T-helper 1 cell treated with Interleukin-12 subunit alpha and Interleukin-12 subunit beta and Interleukin-4 antibody, amounts not matched to agents 30 μg/mL and 1 μg/mL, for 36 hours (primary cell): Measurements from ENCODE around the gene ZNF431.
"Not testable (repeated sequence)": the region's sequence is repeated elsewhere in the genome, so short reads cannot be mapped to it uniquely, and the experiment has no call there.

Source experiments
- H3K27ac Mint-ChIP-seq: one replicate; pipeline ENCODE4 v1.8.0; 2021; ENCODE audit warnings: mild to moderate bottlenecking, mixed read lengths
- H3K27me3 Mint-ChIP-seq: one replicate; pipeline ENCODE4 v1.8.0; 2021; ENCODE audit warnings: low read depth, mixed read lengths
- H3K36me3 Mint-ChIP-seq: one replicate; pipeline ENCODE4 v1.8.0; 2021; ENCODE audit warnings: low read depth, mixed read lengths
- H3K4me1 Mint-ChIP-seq: one replicate; pipeline ENCODE4 v1.8.0; 2021; ENCODE audit warnings: low read depth, mixed read lengths
- H3K4me3 Mint-ChIP-seq: one replicate; pipeline ENCODE4 v1.8.0; 2021; ENCODE audit warnings: mild to moderate bottlenecking, moderate library complexity, mixed read lengths
- H3K9me3 Mint-ChIP-seq: one replicate; pipeline ENCODE4 v1.8.0; 2021; ENCODE audit warnings: mixed read lengths

ZNF431 gene

GRCh38 chr19:21130097-21130775 is 11.6 kb upstream of the ZNF431 start:
- Mint-ChIP-seq H3K27me3 (no peaks in the 10 kb centered on the region), H3K4me3 (no peak overlapping the region), H3K36me3 (peaks cover 12% of the 10 kb centered on the region), H3K27ac (no peak overlapping the region), H3K9me3 (peaks cover 43% of the 10 kb centered on the region), H3K4me1 (peaks cover 7% of the 10 kb centered on the region)

- H3K4me3 Mint-ChIP-seq = no peak overlapping the region
- peaks cover 7% of the 10 kb centered on the region for H3K4me1 Mint-ChIP-seq
- H3K9me3 Mint-ChIP-seq = peaks cover 32% of the 10 kb centered on the region
- no peak overlapping the region for H3K27ac Mint-ChIP-seq
- peaks cover 3% of the 10 kb centered on the region for H3K36me3 Mint-ChIP-seq
- no peaks in the 10 kb centered on the region for H3K27me3 Mint-ChIP-seq
Observed at GRCh38 chr19:21133633-21134032, 8.2 kb upstream of the ZNF431 start.

GRCh38 chr19:21134934-21135366 is 6.9 kb upstream of the ZNF431 start:
- peaks cover 7% of the 10 kb centered on the region for H3K4me1 Mint-ChIP-seq
- H3K27me3 Mint-ChIP-seq = no peaks in the 10 kb centered on the region
- no peak overlapping the region for H3K4me3 Mint-ChIP-seq
- peaks cover 30% of the 10 kb centered on the region for H3K9me3 Mint-ChIP-seq
- H3K36me3 Mint-ChIP-seq = peaks cover 3% of the 10 kb centered on the region
- H3K27ac Mint-ChIP-seq = no peak overlapping the region

- no peak overlapping the region for H3K4me3 Mint-ChIP-seq
- peaks cover 25% of the 10 kb centered on the region for H3K9me3 Mint-ChIP-seq
- peaks cover 7% of the 10 kb centered on the region for H3K4me1 Mint-ChIP-seq
- H3K36me3 Mint-ChIP-seq = peaks cover 3% of the 10 kb centered on the region
- H3K27me3 Mint-ChIP-seq = no peaks in the 10 kb centered on the region
- no peak overlapping the region for H3K27ac Mint-ChIP-seq
Observed at GRCh38 chr19:21135433-21135832, 6.4 kb upstream of the ZNF431 start.

- Mint-ChIP-seq H3K27ac (no peak overlapping the region), H3K36me3 (peaks cover 14% of the 10 kb centered on the region), H3K27me3 (no peaks in the 10 kb centered on the region), H3K4me3 (no peak overlapping the region), H3K4me1 (peaks cover 17% of the 10 kb centered on the region), H3K9me3 (peaks cover 24% of the 10 kb centered on the region)
Observed at GRCh38 chr19:21138130-21138529, 3.7 kb upstream of the ZNF431 start.

GRCh38 chr19:21141006-21141405 is 834 bp upstream of the ZNF431 start:
- Mint-ChIP-seq H3K36me3 (peaks cover 40% of the 10 kb centered on the region), H3K4me1 (peaks cover 20% of the 10 kb centered on the region), H3K9me3 (peaks cover 16% of the 10 kb centered on the region)
- not testable (repeated sequence) for H3K27me3 Mint-ChIP-seq, H3K27ac Mint-ChIP-seq, H3K4me3 Mint-ChIP-seq

- Mint-ChIP-seq H3K27me3 (no peaks in the 10 kb centered on the region), H3K27ac (peak overlapping the region; percentile 55), H3K4me1 (peaks cover 20% of the 10 kb centered on the region), H3K36me3 (peaks cover 62% of the 10 kb centered on the region), H3K9me3 (peaks cover 15% of the 10 kb centered on the region), H3K4me3 (peak overlapping the region; percentile 61)
Observed at GRCh38 chr19:21143428-21143827, 1.6 kb downstream of the ZNF431 start.

GRCh38 chr19:21143854-21144253 is 2.0 kb downstream of the ZNF431 start:
- H3K4me3 Mint-ChIP-seq = no peak overlapping the region
- no peak overlapping the region for H3K27ac Mint-ChIP-seq
- H3K4me1 Mint-ChIP-seq = peaks cover 20% of the 10 kb centered on the region
- H3K36me3 Mint-ChIP-seq = peaks cover 66% of the 10 kb centered on the region
- no peaks in the 10 kb centered on the region for H3K27me3 Mint-ChIP-seq
- peaks cover 19% of the 10 kb centered on the region for H3K9me3 Mint-ChIP-seq

- Mint-ChIP-seq H3K27ac (no peak overlapping the region), H3K4me1 (peaks cover 14% of the 10 kb centered on the region), H3K27me3 (no peaks in the 10 kb centered on the region), H3K9me3 (peaks cover 41% of the 10 kb centered on the region), H3K4me3 (no peak overlapping the region), H3K36me3 (peaks cover 92% of the 10 kb centered on the region)
Observed at GRCh38 chr19:21147540-21147939, 5.7 kb downstream of the ZNF431 start.

- Mint-ChIP-seq H3K27me3 (no peaks in the 10 kb centered on the region), H3K9me3 (peaks cover 52% of the 10 kb centered on the region), H3K4me3 (no peak overlapping the region), H3K4me1 (peaks cover 4% of the 10 kb centered on the region), H3K36me3 (peaks cover 94% of the 10 kb centered on the region), H3K27ac (no peak overlapping the region)
Observed at GRCh38 chr19:21148681-21149080, 6.8 kb downstream of the ZNF431 start.

- H3K27me3 Mint-ChIP-seq = no peaks in the 10 kb centered on the region
- H3K36me3 Mint-ChIP-seq = peaks cover 85% of the 10 kb centered on the region
- H3K9me3 Mint-ChIP-seq = peaks cover 48% of the 10 kb centered on the region
- no peak overlapping the region for H3K27ac Mint-ChIP-seq
- H3K4me3 Mint-ChIP-seq = no peak overlapping the region
- peaks cover 3% of the 10 kb centered on the region for H3K4me1 Mint-ChIP-seq
Observed at GRCh38 chr19:21149877-21150276, 8.0 kb downstream of the ZNF431 start.

GRCh38 chr19:21151460-21151859 is 9.6 kb downstream of the ZNF431 start:
- H3K27ac Mint-ChIP-seq = no peak overlapping the region
- H3K27me3 Mint-ChIP-seq = no peaks in the 10 kb centered on the region
- peaks cover 83% of the 10 kb centered on the region for H3K36me3 Mint-ChIP-seq
- H3K4me3 Mint-ChIP-seq = no peak overlapping the region
- H3K4me1 Mint-ChIP-seq = no peaks in the 10 kb centered on the region
- H3K9me3 Mint-ChIP-seq = peaks cover 52% of the 10 kb centered on the region

- Mint-ChIP-seq H3K4me3 (no peak overlapping the region), H3K4me1 (no peaks in the 10 kb centered on the region), H3K27ac (no peak overlapping the region), H3K27me3 (no peaks in the 10 kb centered on the region), H3K9me3 (peaks cover 45% of the 10 kb centered on the region), H3K36me3 (peaks cover 63% of the 10 kb centered on the region)
Observed at GRCh38 chr19:21158523-21159135, 16.8 kb downstream of the ZNF431 start.

GRCh38 chr19:21164541-21164940 is 22.7 kb downstream of the ZNF431 start:
- H3K36me3 Mint-ChIP-seq = peaks cover 68% of the 10 kb centered on the region
- H3K9me3 Mint-ChIP-seq = peaks cover 21% of the 10 kb centered on the region
- H3K4me3 Mint-ChIP-seq = no peak overlapping the region
- no peaks in the 10 kb centered on the region for H3K27me3 Mint-ChIP-seq
- H3K4me1 Mint-ChIP-seq = no peaks in the 10 kb centered on the region
- H3K27ac Mint-ChIP-seq = no peak overlapping the region

- peaks cover 20% of the 10 kb centered on the region for H3K9me3 Mint-ChIP-seq
- peaks cover 69% of the 10 kb centered on the region for H3K36me3 Mint-ChIP-seq
- no peaks in the 10 kb centered on the region for H3K27me3 Mint-ChIP-seq
- H3K4me1 Mint-ChIP-seq = no peaks in the 10 kb centered on the region
- no peak overlapping the region for H3K4me3 Mint-ChIP-seq
- H3K27ac Mint-ChIP-seq = no peak overlapping the region
Observed at GRCh38 chr19:21166436-21166835, 24.6 kb downstream of the ZNF431 start.
